HG03095 (cell line): ENCODE measurements around the gene COMMD10.
A peak's percentile ranks its signal among the peaks of the same experiment; 100 is the strongest.

Experiments used
- ATAC-seq: cut with Tn5 transposase; IDR thresholded peaks from one replicate; pipeline ENCODE4 v1.9.1; 2021; ENCODE audit warnings: moderate library complexity; ENCODE audit not compliant: unreplicated experiment

COMMD10 gene

GRCh38 chr5:116209166-116209565 lies 124.3 kb downstream of the COMMD10 start:
- ATAC-seq, result no peak

- no peak for ATAC-seq
Measured at GRCh38 chr5:116212225-116212624, 127.4 kb downstream of the COMMD10 start.

GRCh38 chr5:116216246-116216645 lies 131.4 kb downstream of the COMMD10 start:
- no peak for ATAC-seq

- ATAC-seq, result no peak
Measured at GRCh38 chr5:116225281-116225922, 140.6 kb downstream of the COMMD10 start.

- no peak for ATAC-seq
Measured at GRCh38 chr5:116229131-116229689, 144.4 kb downstream of the COMMD10 start.

- ATAC-seq, result no peak
Measured at GRCh38 chr5:116231288-116231687, 146.5 kb downstream of the COMMD10 start.

GRCh38 chr5:116234681-116235080 lies 149.9 kb downstream of the COMMD10 start:
- no peak for ATAC-seq

GRCh38 chr5:116237917-116238500 lies 153.2 kb downstream of the COMMD10 start:
- ATAC-seq, result no peak

GRCh38 chr5:116242343-116242742 lies 157.5 kb downstream of the COMMD10 start:
- no peak for ATAC-seq

GRCh38 chr5:116248432-116248831 lies 163.6 kb downstream of the COMMD10 start:
- ATAC-seq, result no peak

- ATAC-seq, result no peak
Measured at GRCh38 chr5:116249648-116250047, 164.8 kb downstream of the COMMD10 start.

GRCh38 chr5:116256717-116257116 lies 171.9 kb downstream of the COMMD10 start:
- no peak for ATAC-seq

GRCh38 chr5:116265471-116265870 lies 180.6 kb downstream of the COMMD10 start:
- ATAC-seq, result no peak

GRCh38 chr5:116271446-116272025 lies 186.7 kb downstream of the COMMD10 start:
- no peak for ATAC-seq

GRCh38 chr5:116272281-116272941 lies 187.6 kb downstream of the COMMD10 start:
- ATAC-seq, result no peak

GRCh38 chr5:116273448-116274242 lies 188.8 kb downstream of the COMMD10 start:
- peak; percentile 97 for ATAC-seq

GRCh38 chr5:116274251-116274650 lies 189.4 kb downstream of the COMMD10 start:
- no peak for ATAC-seq

- no peak for ATAC-seq
Measured at GRCh38 chr5:116275282-116275681, 190.5 kb downstream of the COMMD10 start.

- ATAC-seq, result no peak
Measured at GRCh38 chr5:116276952-116277351, 192.1 kb downstream of the COMMD10 start.

GRCh38 chr5:116280149-116280803 lies 195.5 kb downstream of the COMMD10 start:
- no peak for ATAC-seq
